Sigmoid colon (tissue), 7 donors: Measurements from ENCODE around the gene PIGN. TPM values are rescaled to one million over a fixed set of nuclear protein-coding genes. Genes with fewer than 3 reads are reported as not detected.

Source experiments
- DNase-seq: peaks from one replicate; pipeline ENCODE4 v3.0.0-alpha.2; 2019
- H3K27ac ChIP-seq, 4 donors: fragments of 200-600 bp; sonication (generic); one replicate each; pipeline ENCODE4 v1.5.1; 2016 to 2019; ENCODE audit warnings: mild to moderate bottlenecking in 1 of 4
- H3K27me3 ChIP-seq, 3 donors: fragments of 200-600 bp; sonication (generic); one replicate each; pipeline ENCODE4 v1.5.1; 2019; ENCODE audit warnings: mild to moderate bottlenecking in 1 of 3
- H3K36me3 ChIP-seq, 4 donors: fragments of 200-600 bp; sonication (generic); one replicate each; pipeline ENCODE4 v1.5.1; 2016 to 2019
- H3K4me1 ChIP-seq, 4 donors: fragments of 200-600 bp; sonication (generic); one replicate each; pipeline ENCODE4 v1.5.1; 2017 to 2019
- H3K4me3 ChIP-seq, 4 donors: fragments of 200-600 bp; sonication (generic); one replicate each; pipeline ENCODE4 v1.5.1; 2017 to 2019; ENCODE audit warnings: mild to moderate bottlenecking in 2 of 4, moderate library complexity in 1 of 4
- H3K9me3 ChIP-seq, 4 donors: fragments of 200-600 bp in 3 of 4; sonication (generic) in 3 of 4; one replicate each; pipeline versions ENCODE4 v1.5.1 to v1.6.1; 2013 to 2019
- EP300 ChIP-seq, 4 donors: sonication (generic); formaldehyde crosslinking; IDR thresholded peaks; one replicate each; pipeline ENCODE4 v1.6.1; 2017; ENCODE audit warnings: antibody characterized with exemption in 4 of 4
- POLR2A ChIP-seq, 2 donors: fragments of 450-650 bp; IDR thresholded peaks; one replicate each; pipeline ENCODE4 v1.6.1; 2016; ENCODE audit warnings: antibody characterized with exemption in 2 of 2, mild to moderate bottlenecking in 2 of 2, moderate library complexity in 2 of 2
- POLR2AphosphoS5 ChIP-seq, 4 donors: sonication (generic); formaldehyde crosslinking; IDR thresholded peaks; one replicate each; pipeline ENCODE4 v1.6.1; 2017; ENCODE audit warnings: antibody characterized with exemption in 4 of 4
- WGBS, 2 donors: extraction: QIAGEN DNeasy Blood & Tissue Kit; methylation state at CpG; one replicate each; pipeline ENCODE4 v1.1.7; 2013; 5-methylcytosine and 5-hydroxymethylcytosine counted together
- intact Hi-C: fragments of 100-400 bp; cut with DNase I; formaldehyde crosslinking; loops from one replicate; pipeline ENCODE4 v1.15.1; 2023
- polyA plus RNA-seq, 3 donors: library from polyadenylated mRNA; stranded (reverse); fragments of 200-250 nt; gene quantifications; one replicate each; pipeline ENCODE4 v1.2.3, GENCODE V29; 2013
- total RNA-seq, 4 donors: library from RNA; depleted of rRNA; stranded (reverse); fragments of >200 nt; gene quantifications; one replicate each; pipeline ENCODE4 v1.1.0, GENCODE V29; 2016
- TF ChIP-seq, protein P1 (sequence below), 4 experiments: fragments of 450-650 bp in 3 of 4; fragments of 200-600 bp in 1 of 4; IDR thresholded peaks; one replicate each; pipeline ENCODE4 v1.5.1; 2016 to 2019; ENCODE audit warnings: antibody characterized with exemption in 4 of 4, mild to moderate bottlenecking in 3 of 4, moderate library complexity in 2 of 4
- donor health status: healthy with polysubstance abuse.
- donor health status: Bipolar disorder and iron deficiency.
- donor health status: healthy.

Gene PIGN
- total and polyA plus RNA-seq, 7 donors: 3.0 to 23.2 (median 18.4) TPM

GRCh38 chr18:62030091-62030985 lies 156.5 kb downstream of the PIGN start:
- Histone ChIP-seq H3K27ac (no peak overlapping the region), H3K36me3 (no peaks in the 10 kb centered on the region), H3K27me3 (no peaks in the 10 kb centered on the region), H3K4me1 (peaks cover 0 to 4% (median 0%) of the 10 kb centered on the region in 4 donors), H3K9me3 (no peaks in the 10 kb centered on the region), H3K4me3 (no peak overlapping the region)
- DNase-seq: no peak
- 72 to 74% methylated on average over 5 of the region's 5 CpGs for WGBS, 2 donors
- intact Hi-C loops: no loop called here
- TF ChIP-seq, protein P1, sequence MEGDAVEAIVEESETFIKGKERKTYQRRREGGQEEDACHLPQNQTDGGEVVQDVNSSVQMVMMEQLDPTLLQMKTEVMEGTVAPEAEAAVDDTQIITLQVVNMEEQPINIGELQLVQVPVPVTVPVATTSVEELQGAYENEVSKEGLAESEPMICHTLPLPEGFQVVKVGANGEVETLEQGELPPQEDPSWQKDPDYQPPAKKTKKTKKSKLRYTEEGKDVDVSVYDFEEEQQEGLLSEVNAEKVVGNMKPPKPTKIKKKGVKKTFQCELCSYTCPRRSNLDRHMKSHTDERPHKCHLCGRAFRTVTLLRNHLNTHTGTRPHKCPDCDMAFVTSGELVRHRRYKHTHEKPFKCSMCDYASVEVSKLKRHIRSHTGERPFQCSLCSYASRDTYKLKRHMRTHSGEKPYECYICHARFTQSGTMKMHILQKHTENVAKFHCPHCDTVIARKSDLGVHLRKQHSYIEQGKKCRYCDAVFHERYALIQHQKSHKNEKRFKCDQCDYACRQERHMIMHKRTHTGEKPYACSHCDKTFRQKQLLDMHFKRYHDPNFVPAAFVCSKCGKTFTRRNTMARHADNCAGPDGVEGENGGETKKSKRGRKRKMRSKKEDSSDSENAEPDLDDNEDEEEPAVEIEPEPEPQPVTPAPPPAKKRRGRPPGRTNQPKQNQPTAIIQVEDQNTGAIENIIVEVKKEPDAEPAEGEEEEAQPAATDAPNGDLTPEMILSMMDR (IDR thresholded peaks at IDR 0.05): no peak

DNA sequence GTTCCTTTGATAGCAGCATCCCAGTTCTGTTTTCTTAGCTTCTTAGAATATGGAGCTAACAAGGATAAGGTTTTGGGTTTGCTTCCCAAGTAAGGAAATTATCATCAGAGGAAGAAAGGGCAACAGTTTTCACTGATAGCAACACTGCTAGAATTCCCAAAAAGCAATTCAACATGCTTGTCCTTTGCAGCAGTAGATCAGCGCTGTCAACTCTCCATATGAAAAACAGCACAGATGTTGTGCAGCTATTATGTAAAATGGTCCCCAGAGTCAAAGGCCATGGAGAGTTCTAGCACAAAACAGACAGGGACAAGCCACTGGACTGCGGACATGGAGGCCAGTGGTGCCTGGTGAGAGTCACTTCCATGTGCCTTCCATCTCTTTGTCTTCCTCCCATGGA lies 158.1 kb downstream of the PIGN start:
- Histone ChIP-seq H3K27me3 (no peaks in the 10 kb centered on the region), H3K27ac (no peak overlapping the region), H3K9me3 (no peaks in the 10 kb centered on the region), H3K4me1 (peaks cover 0 to 4% (median 0%) of the 10 kb centered on the region in 4 donors), H3K4me3 (no peak overlapping the region), H3K36me3 (no peaks in the 10 kb centered on the region)
- DNase-seq: no peak
- TF ChIP-seq, protein P1 (IDR thresholded peaks at IDR 0.05): no peak
- TF ChIP-seq EP300 (IDR thresholded peaks at IDR 0.05) (no peak), POLR2A (IDR thresholded peaks at IDR 0.05) (no peak), POLR2AphosphoS5 (IDR thresholded peaks at IDR 0.05) (no peak)
- intact Hi-C loops: no loop called here
- 94 to 96% methylated on average over 2 of the region's 2 CpGs for WGBS, 2 donors

DNA sequence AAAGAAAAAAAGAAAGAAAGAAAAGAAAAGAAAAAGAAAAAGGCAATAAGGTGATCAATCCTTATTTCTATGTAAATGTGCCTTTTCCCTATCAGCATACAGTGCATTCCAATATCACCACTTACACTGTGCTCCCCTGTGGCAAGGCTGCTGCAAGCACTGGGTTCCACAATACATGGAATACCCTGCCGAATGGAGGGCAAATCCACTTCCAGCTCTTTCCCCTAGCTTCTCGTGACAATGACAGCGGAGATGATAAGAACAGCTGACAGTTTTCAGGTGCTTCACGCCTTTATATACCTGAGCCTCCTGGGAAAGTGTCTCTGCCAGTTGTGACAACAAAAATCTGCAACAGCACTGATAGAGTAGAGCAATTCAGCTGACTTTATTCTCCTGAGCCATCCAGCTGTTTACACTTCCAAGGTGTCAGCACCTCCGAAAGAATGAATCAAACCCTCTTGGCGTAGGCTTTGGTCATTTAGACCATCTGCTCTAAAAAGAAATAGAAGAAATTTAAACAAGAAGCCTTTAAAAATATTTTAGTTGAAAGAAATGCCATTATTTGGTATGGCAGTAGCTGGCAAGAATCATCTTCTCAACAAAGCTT lies 158.8 kb downstream of the PIGN start:
- H3K36me3 ChIP-seq: no peaks in the 10 kb centered on the region
- DNase-seq: no peak
- TF ChIP-seq POLR2AphosphoS5 (IDR thresholded peaks at IDR 0.05) (no peak), POLR2A (IDR thresholded peaks at IDR 0.05) (no peak), EP300 (IDR thresholded peaks at IDR 0.05) (no peak)
- TF ChIP-seq, protein P1 (IDR thresholded peaks at IDR 0.05): no peak
- 83 to 88% methylated on average over 6 of the region's 6 CpGs for WGBS, 2 donors
- H3K4me1 ChIP-seq: peaks cover 0 to 4% (median 0%) of the 10 kb centered on the region in 4 donors
- H3K9me3 ChIP-seq: no peaks in the 10 kb centered on the region
- H3K27ac ChIP-seq: no peak overlapping the region
- no peak overlapping the region for H3K4me3 ChIP-seq
- no peaks in the 10 kb centered on the region for H3K27me3 ChIP-seq
- intact Hi-C loops: no loop called here

DNA sequence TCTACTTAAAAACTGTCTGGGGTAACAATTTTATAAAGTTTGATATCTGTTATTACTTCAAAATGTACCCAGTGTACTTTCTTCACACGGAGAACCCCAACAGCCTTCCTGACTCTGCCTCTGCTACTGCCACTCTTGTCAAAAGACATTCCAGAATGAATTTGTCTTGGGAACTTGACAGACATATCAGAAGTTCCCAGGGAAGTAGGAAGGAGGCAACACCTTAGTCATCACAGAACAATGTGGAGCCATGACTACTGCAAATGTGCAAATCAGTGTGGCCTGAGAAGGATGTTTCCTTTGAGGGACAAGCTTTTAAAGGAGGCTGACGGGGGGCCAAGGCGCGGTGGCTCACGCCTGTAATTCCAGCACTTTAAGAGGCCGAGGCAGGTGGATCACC lies 160.3 kb downstream of the PIGN start:
- DNase-seq: no peak
- 91 to 93% methylated on average over 6 of the region's 6 CpGs for WGBS, 2 donors
- H3K27ac ChIP-seq: no peak overlapping the region
- H3K9me3 ChIP-seq: no peaks in the 10 kb centered on the region
- no peak overlapping the region for H3K4me3 ChIP-seq
- H3K27me3 ChIP-seq: no peaks in the 10 kb centered on the region
- TF ChIP-seq POLR2AphosphoS5 (IDR thresholded peaks at IDR 0.05) (no peak), POLR2A (IDR thresholded peaks at IDR 0.05) (no peak), EP300 (IDR thresholded peaks at IDR 0.05) (no peak)
- H3K36me3 ChIP-seq: no peaks in the 10 kb centered on the region
- H3K4me1 ChIP-seq: peaks cover 0 to 4% (median 0%) of the 10 kb centered on the region in 4 donors
- intact Hi-C loops: no loop called here

DNA sequence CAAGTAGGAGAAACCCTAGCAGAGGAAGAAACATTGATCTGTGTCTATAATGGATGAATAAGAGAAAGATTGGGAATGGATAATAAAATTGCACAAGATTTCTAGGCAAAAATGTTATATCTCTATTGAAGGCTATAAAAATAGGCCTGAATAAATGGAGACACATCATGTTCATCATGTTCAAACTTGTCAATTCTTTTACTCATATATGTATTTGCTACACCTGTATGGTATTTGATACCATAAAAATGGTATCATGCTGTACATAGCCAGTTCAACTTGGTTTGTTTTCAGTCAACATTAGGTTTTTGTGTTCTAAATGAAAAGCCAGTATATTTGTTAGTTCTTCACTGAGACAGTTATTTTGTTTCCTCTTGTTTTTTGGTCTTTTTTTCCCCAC lies 161.9 kb downstream of the PIGN start:
- Histone ChIP-seq H3K36me3 (no peaks in the 10 kb centered on the region), H3K9me3 (no peaks in the 10 kb centered on the region), H3K4me3 (no peak overlapping the region), H3K4me1 (no peaks in the 10 kb centered on the region), H3K27me3 (no peaks in the 10 kb centered on the region), H3K27ac (no peak overlapping the region)
- no peak for DNase-seq
- intact Hi-C loops: no loop called here
- TF ChIP-seq POLR2AphosphoS5 (IDR thresholded peaks at IDR 0.05): no peak
- TF ChIP-seq, protein P1 (IDR thresholded peaks at IDR 0.05): no peak
- no peak for TF ChIP-seq EP300 (IDR thresholded peaks at IDR 0.05)
- TF ChIP-seq POLR2A (IDR thresholded peaks at IDR 0.05): no peak
